GM18868 (cell line): ENCODE data around the gene KIAA1549.

Source experiments
- ATAC-seq: cut with Tn5 transposase; IDR thresholded peaks from one replicate; pipeline ENCODE4 v1.9.1; 2021; ENCODE audit warnings: mild to moderate bottlenecking, moderate library complexity; ENCODE audit not compliant: unreplicated experiment

KIAA1549 gene

DNA sequence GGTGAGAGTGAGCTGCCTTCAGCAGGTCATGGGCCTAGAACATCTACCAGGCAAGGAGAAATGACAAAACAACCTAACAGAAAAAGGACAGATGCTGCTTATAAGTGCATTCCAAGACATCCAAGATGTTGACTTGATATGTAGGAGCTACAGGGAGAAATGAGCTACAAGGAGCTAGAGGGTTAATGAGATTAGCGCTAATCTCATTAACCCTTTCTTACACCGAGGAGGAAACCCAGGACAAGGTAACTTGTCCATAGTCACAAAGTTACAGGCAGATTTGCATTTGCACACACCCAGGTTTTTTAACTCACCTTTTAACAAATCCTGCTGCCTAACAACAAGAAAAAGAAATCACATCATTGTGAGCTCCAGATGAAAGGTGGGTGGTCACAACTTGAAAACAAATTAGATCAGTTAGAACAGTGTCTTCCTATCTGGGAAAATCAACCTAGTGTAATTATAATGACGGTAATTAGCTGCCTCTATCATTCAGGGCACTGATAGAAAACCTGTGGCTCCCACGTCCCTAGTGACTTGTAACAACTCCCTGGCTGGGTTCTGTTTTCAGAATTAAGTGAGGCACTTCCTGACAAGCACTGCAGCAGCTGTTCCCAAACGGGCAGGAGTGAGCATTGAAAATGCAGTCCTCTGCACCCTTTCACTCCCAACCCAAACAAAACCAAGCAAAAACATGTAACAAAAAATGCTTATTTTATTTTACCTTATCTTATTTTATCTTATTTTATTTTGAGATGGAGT is 5.7 kb downstream of the KIAA1549 start:
- ATAC-seq: no peak

DNA sequence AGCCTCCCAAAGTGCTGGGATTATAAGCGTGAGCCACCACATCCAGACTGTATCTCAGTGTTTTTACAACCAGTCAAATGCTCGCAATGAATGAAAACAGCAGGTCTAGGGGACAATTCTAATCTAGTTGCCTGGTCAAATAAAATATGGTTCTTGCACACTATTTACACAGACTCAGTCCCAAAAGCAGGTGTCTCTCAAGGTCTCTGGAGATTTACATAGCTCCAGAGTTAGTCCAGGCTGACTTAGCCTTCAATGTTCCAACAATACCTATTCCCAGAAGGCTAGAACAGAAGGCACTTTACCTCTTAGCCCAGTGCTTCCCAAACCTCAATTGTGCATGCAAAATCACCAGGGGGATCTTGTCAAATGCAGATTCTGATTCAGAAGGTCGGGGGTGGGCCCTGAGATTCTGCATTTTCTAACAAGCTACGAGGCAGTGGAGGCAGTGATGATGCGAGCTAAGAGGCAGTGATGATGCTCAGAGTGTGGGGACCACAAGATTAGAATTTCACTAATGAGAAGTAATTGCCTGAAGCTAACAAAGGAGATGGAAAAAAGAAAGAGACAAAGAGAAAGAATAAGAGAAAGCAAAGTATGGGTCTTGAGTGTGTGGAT is 6.4 kb downstream of the KIAA1549 start:
- no peak for ATAC-seq

DNA sequence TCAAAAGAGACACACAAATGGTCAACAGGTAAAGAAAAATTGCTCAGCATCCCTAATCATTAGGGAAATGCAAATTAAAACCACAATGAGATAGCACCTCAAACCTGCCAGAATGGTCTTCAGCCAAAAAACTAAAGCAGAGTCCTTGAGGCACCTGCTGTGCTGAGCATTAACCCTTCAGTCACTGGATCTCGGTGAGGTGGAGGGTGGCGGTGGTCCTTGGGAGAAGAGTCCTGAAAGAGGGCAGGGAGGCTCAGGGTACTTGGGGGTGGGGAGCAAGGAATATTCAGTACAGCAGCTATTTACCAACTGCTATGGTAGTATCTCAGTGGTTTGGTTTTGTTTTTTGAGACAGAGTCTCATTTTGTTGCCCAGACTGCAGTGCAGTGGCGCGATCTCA is 7.1 kb downstream of the KIAA1549 start:
- ATAC-seq: no peak

DNA sequence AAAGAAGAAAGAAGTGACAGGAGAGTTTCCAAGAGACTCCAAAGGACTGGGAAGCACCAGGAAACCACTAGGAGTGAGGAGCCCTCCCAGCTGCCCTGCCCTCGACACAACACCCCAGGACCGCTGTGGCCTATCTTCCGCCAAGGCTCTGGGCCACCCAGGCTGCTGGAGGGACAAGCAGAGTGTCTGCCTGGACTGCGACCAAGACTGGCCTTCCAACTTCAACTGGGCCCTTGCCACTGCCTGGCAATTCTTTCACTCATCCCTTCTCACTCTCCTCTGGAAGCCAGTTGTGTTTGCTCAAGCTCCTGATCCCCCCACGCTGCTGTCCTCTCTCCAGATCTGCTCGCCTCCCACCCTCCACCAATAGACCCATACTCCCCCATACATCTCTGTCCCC is 10.2 kb downstream of the KIAA1549 start:
- no peak for ATAC-seq

DNA sequence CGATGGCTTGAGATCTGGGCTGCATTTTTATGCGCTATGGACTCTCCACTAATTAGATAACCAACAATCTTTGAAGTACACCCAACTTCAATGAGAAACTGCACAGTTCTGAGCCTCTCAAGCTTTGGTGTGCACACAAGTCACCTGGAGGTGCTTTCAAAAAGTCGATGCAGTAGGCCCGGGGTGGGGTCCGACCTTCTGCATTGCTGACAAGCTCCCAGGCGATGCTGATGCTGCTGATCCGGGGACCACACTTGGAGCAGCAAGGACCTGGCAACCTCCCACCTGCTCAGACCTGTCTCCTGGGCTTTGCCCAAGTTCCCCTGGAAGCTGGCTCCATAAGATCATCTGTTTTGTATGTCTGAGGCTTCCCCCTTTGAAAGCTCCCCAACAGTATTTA is 10.7 kb downstream of the KIAA1549 start:
- no peak for ATAC-seq

DNA sequence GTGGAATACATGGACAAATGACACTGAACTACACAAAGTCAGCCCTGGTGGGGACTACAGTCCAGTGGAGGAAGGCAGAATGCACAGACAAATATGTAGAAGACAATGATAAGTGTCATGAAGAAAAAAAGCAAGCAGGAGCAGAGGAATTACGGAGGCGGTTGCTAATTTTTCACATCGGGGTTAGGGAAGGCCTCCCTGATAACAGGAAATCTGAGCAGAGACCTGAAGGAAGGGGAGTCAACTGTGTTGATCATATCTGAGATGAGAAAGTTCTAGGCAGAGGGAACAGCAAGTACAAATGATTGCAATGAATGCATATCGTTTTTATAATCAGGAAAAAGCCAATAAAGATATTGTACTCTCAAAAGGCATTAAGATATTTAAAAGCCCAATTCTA is 14.0 kb downstream of the KIAA1549 start:
- no peak for ATAC-seq

DNA sequence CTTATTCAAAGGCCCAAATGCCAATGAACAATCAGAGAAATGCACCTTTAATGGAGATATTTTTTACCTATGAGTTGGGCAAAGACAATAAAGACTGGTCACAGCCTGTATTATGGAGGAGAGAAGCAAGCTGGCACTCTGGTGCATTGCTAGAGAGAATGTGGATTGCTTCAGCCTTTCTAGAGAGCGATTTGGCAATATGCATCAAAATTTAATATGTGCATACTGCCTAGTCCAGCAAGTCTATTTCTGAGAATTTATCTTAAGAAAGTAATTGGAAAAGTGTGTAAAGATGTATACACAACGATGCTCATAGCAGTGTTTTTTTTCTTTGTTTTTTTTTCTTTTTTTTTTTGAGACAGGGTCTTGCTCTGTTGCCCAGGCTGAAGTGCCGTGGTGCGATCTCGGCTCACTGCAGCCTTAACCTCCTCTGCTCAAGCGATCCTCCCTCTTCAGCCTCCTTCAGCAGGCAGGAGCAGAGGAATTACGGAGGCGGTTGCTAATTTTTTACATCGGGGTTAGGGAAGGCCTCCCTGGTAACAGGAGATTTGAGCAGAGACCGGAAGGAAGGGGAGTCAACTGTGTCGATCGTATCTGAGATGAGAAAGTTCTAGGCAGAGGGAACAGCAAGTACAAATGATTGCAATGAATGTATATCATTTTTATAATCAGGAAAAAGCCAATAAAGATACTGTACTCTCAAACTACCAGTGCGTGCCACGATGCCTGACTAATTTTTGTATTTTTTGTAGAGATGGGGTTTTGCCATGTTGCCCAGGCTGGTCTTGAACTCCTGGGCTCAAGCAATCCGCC is 16.4 kb downstream of the KIAA1549 start:
- ATAC-seq: no peak

DNA sequence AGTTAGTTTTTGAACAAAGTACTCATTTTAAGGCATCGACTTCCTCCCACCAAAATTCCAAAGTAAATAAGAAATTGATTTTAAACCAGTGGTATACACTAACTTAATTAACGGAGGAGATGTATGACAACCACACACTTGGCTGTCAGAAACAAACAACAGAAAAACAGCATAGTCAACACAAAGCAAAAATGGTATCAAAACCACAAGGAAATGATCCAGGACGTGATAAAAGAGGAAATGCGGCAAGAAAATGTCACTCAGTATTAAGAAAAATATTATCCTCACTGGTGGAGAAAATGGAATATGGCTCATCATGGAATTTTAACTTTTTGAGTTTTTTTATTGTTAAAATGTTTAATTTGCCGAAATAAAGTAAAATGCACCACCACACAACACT is 17.5 kb downstream of the KIAA1549 start:
- ATAC-seq: no peak

DNA sequence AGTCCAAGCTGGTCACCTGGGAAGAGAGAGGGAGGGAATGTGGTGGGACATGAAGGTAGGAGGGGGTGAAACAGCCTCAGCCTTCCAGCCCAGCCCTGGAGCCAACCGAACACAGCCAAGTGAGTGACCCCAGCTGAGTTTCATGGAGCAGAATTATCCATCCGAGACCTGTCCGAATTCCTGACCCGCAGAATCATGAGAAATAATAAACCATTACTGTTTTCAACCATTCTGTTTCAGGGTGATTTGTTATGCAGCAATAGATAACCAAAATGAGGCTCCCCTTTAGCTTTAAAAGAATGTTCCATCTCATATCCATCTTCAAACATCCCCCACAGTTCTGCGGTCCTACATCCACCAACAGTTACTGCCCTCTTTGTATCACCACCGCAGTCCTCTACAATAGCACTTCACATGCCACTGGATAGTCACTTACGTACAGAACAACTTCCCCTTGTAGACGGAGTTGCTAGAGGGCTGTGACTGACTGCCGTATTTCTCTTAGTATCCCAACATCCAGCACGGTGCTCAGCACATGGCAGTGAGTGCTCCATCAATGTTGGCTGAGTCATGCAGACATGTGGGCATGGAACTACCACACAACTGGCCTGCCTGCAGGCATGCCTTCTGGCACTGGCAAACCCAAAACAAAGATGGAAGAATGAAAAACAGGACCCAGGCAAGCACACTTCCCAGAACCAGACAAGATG is 18.5 kb downstream of the KIAA1549 start:
- ATAC-seq: no peak

DNA sequence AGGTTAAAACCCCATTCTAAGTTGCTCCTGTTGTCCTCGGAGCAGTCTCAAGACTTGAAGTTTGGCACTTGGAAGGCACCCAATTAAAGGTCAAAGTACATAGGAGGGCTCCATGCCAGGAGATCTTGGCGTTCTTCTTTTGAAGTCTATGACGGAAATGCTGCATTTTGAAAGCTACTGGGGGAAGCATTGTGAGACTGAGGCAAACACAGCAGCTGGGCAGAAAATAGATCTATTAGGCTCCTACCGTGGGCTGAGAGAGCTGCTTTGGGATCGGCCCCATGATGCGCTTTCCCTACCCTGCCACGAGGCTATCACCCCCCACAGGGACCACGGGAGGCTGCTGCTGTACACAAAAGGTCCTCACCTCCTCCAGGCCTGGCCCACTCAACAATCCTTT is 20.0 kb downstream of the KIAA1549 start:
- ATAC-seq: no peak

DNA sequence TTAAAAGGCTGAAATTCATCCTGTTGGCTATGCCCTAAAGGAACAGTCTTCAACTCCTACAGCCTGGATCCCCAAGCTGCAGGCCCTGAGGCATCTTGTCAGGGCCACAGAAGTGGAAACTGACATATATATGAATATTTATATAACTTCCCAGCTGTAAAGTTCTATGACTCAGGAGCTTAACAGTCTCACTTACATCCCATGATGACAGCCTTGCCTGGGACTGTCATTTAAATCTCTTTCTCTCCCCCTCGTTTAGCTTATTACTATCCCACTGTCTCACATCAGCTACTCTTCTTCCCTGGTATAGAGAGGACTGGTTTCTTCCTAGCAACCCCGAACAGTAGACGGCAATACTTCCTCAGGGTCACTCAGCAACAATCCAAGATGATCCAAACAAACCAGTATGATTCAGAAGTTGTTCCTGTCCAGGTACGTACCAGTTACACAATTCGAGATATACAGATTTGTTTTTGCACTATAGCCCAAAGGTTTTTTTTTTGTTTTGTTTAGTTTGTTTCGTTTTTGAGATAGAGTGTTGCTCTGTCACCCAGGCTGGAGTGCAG is 22.7 kb downstream of the KIAA1549 start:
- no peak for ATAC-seq

DNA sequence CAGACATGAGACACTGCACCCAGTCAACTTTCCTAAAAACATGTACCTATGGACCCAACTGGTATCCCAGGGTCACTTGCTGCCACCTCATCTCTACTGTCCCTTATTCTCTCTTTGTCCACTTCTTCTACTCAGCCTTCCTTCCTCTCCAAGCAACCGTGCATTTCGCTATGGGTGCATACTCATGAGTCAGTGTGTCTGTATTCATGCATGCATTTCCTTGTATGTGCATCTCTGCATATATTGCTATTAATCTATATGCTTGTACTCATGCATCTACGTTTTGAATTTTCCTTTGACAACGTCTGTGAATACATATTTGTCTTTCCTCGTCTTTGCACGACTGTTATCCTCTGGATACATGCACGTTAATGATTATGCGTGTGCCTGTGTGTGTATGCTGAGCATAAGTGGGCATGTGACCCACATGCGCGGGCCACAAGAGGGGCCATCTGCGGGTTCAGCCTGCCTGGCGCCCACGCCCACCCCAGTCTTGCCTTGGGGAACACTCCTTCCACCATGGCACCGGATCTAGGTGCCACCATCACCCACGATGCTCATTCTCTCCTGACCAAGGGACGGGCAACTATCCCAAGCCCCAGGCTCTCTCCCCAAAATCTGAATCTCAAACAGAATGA is 23.3 kb downstream of the KIAA1549 start:
- no peak for ATAC-seq

DNA sequence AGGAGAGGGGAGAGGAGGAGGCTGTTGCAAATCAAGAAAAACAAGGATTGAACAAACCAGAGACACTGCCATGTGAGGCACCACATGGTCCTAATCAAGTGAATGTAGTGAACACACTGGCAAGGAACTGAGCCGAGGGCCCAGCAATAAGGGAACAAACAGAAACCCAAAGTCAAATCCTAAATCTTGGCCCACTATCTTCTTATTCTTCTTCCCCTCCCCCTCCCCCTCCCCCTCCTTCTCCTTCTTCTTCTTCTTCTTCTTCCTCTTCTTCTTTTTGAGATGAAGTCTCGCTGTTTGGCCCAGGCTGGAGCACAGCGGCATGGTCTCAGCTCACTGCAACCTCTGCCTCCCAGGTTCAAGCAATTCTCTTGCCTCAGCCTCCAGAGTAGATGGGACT is 24.0 kb downstream of the KIAA1549 start:
- no peak for ATAC-seq

DNA sequence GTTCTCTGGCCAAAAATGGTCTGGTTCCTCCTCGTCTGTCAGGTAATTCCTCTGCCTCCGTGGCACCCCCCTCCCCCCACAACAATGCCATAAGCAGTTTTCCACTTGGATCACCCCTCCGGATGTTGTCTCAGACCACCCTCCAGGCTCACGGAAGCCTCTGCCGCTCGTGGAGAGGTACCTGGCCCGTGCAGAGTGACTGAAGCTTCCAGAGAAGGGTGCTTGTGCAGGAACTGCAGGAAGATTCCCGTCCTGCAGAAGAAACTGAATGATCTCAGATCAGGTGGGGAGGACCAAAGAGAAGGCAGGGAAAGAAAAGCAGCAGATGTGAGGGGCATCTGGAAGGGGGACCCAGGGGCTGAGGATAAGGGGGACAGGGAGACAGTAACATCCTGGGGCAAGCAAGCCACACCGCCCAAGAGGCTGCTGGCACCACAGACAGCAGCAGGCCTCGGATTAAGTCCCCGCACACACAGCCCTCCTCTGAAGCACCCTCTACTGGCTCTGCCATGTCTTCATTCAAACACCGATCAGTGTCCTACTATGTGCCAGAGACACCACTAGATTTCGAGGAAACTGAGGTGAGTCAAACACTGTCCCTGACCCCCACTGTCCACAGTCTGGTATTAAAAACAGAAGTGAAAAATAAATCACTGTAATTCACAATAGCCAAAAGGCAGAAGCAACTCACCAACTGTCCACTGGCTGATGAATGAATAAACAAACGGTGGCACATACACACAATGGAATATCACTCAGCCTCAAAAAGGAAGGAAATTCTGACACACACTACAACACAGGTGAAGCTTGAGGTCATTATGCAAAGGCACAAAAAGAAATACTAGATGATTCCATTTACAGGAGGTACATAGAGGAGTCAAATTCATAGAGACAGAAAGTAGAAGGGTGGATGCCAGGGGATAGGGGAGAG is 26.4 kb downstream of the KIAA1549 start:
- no peak for ATAC-seq

DNA sequence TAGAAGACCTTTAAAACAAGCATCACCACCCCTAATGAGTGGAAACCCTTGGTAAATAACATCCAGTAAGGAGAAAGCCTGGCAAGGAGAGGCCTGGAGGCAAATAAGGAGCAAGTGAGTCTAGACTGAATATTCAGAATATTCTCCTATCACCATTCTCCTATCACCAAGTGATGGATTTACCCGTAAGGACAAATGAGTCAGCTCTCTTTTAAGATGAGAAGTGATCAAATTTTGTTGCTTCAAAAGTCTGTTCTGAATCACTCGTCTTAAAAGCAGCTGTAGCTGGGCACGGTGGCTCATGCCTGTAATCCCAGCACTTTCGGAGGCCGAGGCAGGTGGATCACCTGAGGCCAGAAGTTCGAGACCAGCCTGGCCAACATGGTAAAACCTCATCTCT is 28.4 kb downstream of the KIAA1549 start:
- no peak for ATAC-seq

DNA sequence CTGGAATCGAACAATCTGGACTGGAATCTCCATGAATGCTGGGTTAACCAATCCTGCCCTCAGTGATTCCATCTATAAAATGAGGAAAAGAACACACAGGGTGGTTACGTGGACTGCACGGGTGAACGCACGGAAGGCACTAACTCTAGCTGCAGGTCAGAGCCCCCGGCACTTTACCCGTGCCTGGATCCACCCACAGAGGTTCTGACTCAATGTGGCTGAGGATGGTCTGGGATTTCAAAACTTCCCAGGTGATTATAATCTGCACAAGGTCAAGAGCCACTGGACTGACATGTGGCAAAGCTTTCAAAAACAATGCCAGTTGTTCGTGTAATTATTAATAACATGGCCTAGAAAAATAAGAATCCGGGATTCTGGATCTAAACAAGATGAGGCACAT is 29.2 kb downstream of the KIAA1549 start:
- no peak for ATAC-seq

DNA sequence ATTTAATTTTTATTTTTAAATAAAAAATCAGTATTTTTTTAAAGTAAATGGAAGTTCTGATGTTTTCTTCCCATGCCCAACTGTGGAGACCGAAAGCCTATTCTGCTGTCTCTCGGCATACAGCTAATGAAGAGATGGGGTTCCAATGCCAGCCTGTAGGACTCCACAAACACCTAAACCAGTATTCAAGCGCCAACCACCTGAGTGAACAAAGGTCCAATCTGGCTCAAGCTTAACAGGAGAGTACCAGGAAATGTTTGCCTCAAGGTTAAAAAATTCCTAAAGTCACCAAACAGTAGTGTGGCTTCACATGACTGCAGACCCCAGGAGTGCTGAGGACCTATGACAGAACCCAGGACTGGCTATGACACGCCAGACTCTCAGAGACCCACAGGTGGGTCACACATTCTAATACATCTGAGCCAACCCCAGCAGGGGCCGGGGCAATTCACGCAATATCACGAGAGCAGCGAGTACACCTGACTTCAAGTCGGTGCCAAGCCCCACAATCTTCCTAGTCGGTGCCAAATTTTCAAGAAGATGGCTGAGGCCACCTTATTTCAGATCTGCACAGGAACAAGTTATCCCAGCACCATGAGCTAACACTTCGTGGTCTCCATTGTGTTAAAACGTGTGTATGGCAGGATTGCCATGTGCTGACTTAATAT is 31.6 kb downstream of the KIAA1549 start:
- no peak for ATAC-seq

DNA sequence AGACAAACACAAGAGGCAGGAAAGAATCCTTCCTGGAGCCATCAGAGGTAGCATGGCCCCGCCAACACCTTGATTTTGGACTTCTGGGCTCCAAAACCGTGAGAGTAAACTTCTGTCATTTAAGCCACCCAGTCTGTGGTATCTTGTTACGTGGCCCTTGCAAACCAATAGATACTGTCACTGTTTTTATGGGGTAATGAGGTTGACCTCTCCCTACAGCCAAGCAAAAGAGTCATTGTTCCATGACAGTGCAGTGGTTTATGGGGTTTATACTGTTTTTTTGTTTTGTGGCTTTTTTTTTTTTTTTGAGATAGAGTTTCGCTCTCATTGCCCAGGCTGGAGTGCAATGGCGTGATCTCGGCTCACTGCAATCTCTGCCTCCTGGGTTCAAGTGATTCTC is 32.8 kb downstream of the KIAA1549 start:
- no peak for ATAC-seq

DNA sequence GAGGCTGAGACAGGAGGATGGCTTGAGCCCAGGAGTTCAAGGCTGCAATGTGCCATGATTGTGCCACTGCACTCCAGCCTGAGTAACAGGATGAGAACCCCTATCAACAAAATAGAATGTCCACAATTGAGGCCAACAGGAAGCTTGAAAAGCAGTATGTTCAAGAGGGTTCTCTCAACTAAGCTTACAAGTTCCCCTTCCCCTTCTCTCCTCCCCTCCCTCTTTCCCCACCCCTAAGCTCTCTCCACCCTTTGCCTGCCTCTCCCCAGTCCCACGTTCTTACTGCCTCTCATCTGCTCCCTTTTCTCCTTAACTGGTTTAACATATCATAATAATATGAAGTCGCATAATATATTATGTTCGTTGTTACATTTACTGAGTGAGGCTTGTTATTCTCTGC is 35.4 kb downstream of the KIAA1549 start:
- no peak for ATAC-seq
